HUES48 (cell line): ENCODE measurements around the gene NCSTN.
A peak's percentile ranks its signal among the peaks of the same experiment; 100 is the strongest.

ENCODE experiments used
- H3K27ac ChIP-seq: one replicate; pipeline ENCODE4 v1.7.0; 2013; ENCODE audit warnings: low read depth, low read length, inconsistent platforms
- H3K27me3 ChIP-seq: 2 replicates; pipeline ENCODE4 v1.6.1; 2013; ENCODE audit warnings: mild to moderate bottlenecking, low read length; ENCODE audit not compliant: control insufficient read depth, insufficient read depth
- H3K36me3 ChIP-seq: 2 replicates; pipeline ENCODE4 v1.6.1; 2013; ENCODE audit warnings: low read length; ENCODE audit not compliant: control insufficient read depth, insufficient read depth
- H3K4me1 ChIP-seq: 2 replicates; pipeline ENCODE4 v1.6.1; 2013; ENCODE audit warnings: mild to moderate bottlenecking, low read length; ENCODE audit not compliant: control insufficient read depth, insufficient read depth
- H3K4me3 ChIP-seq: 2 replicates; pipeline ENCODE4 v1.5.1; 2013; ENCODE audit warnings: mild to moderate bottlenecking, low read depth, low read length
- H3K9ac ChIP-seq: 2 replicates; pipeline ENCODE4 v1.6.1; 2013; ENCODE audit warnings: mild to moderate bottlenecking, low read depth, low read length, moderate library complexity
- H3K9me3 ChIP-seq: 2 replicates; pipeline ENCODE4 v1.6.1; 2013; ENCODE audit warnings: low read length; ENCODE audit not compliant: control insufficient read depth, insufficient read depth

The NCSTN gene

GRCh38 chr1:160346958-160347357, 3.8 kb downstream of the NCSTN start:
- H3K4me3 ChIP-seq: no peak overlapping the region
- no peak overlapping the region for H3K27ac ChIP-seq

GRCh38 chr1:160351629-160352028, 8.4 kb downstream of the NCSTN start:
- H3K27me3 ChIP-seq: no peaks in the 10 kb centered on the region
- H3K9ac ChIP-seq: no peak overlapping the region
- H3K36me3 ChIP-seq: peaks cover 96% of the 10 kb centered on the region
- H3K27ac ChIP-seq: no peak overlapping the region
- no peaks in the 10 kb centered on the region for H3K4me1 ChIP-seq
- H3K9me3 ChIP-seq: no peaks in the 10 kb centered on the region
- H3K4me3 ChIP-seq: no peak overlapping the region

More at GRCh38 chr1:160346958-160347357, 3.8 kb downstream of the NCSTN start:
- H3K9ac ChIP-seq: no peak overlapping the region
- no peaks in the 10 kb centered on the region for H3K9me3 ChIP-seq
- 0 out of 2 replicates have a peak, but pooled peaks cover under 1% of the 10 kb centered on the region for H3K4me1 ChIP-seq
- no peaks in the 10 kb centered on the region for H3K27me3 ChIP-seq
- peaks cover 69% of the 10 kb centered on the region for H3K36me3 ChIP-seq

- H3K4me1 ChIP-seq: no peaks in the 10 kb centered on the region
- no peak overlapping the region for H3K4me3 ChIP-seq
- H3K36me3 ChIP-seq: peaks cover 96% of the 10 kb centered on the region
- H3K9me3 ChIP-seq: no peaks in the 10 kb centered on the region
- no peak overlapping the region for H3K27ac ChIP-seq
- no peak overlapping the region for H3K9ac ChIP-seq
- H3K27me3 ChIP-seq: no peaks in the 10 kb centered on the region
Measured at GRCh38 chr1:160352555-160352954, 9.4 kb downstream of the NCSTN start.

- peaks cover 97% of the 10 kb centered on the region for H3K36me3 ChIP-seq
Measured at GRCh38 chr1:160353223-160353622, 10.0 kb downstream of the NCSTN start.

GRCh38 chr1:160354388-160354985, 11.3 kb downstream of the NCSTN start:
- Histone ChIP-seq H3K36me3 (peaks cover 95% of the 10 kb centered on the region), H3K27ac (no peak overlapping the region), H3K27me3 (no peaks in the 10 kb centered on the region), H3K4me1 (no peaks in the 10 kb centered on the region), H3K9ac (no peak overlapping the region), H3K4me3 (no peak overlapping the region), H3K9me3 (no peaks in the 10 kb centered on the region)

More at GRCh38 chr1:160353223-160353622, 10.0 kb downstream of the NCSTN start:
- no peak overlapping the region for H3K27ac ChIP-seq
- no peaks in the 10 kb centered on the region for H3K9me3 ChIP-seq
- H3K27me3 ChIP-seq: no peaks in the 10 kb centered on the region
- no peak overlapping the region for H3K9ac ChIP-seq
- H3K4me1 ChIP-seq: no peaks in the 10 kb centered on the region
- H3K4me3 ChIP-seq: no peak overlapping the region

- Histone ChIP-seq H3K27ac (no peak overlapping the region), H3K4me3 (no peak overlapping the region), H3K36me3 (peaks cover 82% of the 10 kb centered on the region)
Measured at GRCh38 chr1:160357286-160358002, 14.3 kb downstream of the NCSTN start.

GRCh38 chr1:160358073-160358472, 14.9 kb downstream of the NCSTN start:
- H3K27ac ChIP-seq: no peak overlapping the region
- no peaks in the 10 kb centered on the region for H3K9me3 ChIP-seq
- peaks cover 75% of the 10 kb centered on the region for H3K36me3 ChIP-seq
- no peak overlapping the region for H3K4me3 ChIP-seq
- peaks cover 13% of the 10 kb centered on the region for H3K4me1 ChIP-seq
- no peak overlapping the region for H3K9ac ChIP-seq
- H3K27me3 ChIP-seq: no peaks in the 10 kb centered on the region

More at GRCh38 chr1:160357286-160358002, 14.3 kb downstream of the NCSTN start:
- H3K9me3 ChIP-seq: no peaks in the 10 kb centered on the region
- H3K9ac ChIP-seq: no peak overlapping the region
- H3K4me1 ChIP-seq: peaks cover 7% of the 10 kb centered on the region; the same call in 1 of the 2 replicates
- no peaks in the 10 kb centered on the region for H3K27me3 ChIP-seq

- peaks cover 22% of the 10 kb centered on the region for H3K4me1 ChIP-seq
- H3K27ac ChIP-seq: no peak overlapping the region
- no peaks in the 10 kb centered on the region for H3K27me3 ChIP-seq
- no peaks in the 10 kb centered on the region for H3K9me3 ChIP-seq
- H3K36me3 ChIP-seq: peaks cover 61% of the 10 kb centered on the region
- no peak overlapping the region for H3K4me3 ChIP-seq
- H3K9ac ChIP-seq: no peak overlapping the region
Measured at GRCh38 chr1:160359559-160360226, 16.5 kb downstream of the NCSTN start.

GRCh38 chr1:160360227-160360695, 17.1 kb downstream of the NCSTN start:
- Histone ChIP-seq H3K4me1 (peaks cover 22% of the 10 kb centered on the region), H3K27me3 (no peaks in the 10 kb centered on the region), H3K27ac (no peak overlapping the region), H3K9me3 (no peaks in the 10 kb centered on the region), H3K9ac (no peak overlapping the region), H3K4me3 (no peak overlapping the region), H3K36me3 (peaks cover 55% of the 10 kb centered on the region)

GRCh38 chr1:160361199-160361598, 18.0 kb downstream of the NCSTN start:
- Histone ChIP-seq H3K36me3 (peaks cover 46% of the 10 kb centered on the region), H3K4me3 (no peak overlapping the region), H3K9me3 (no peaks in the 10 kb centered on the region), H3K27ac (no peak overlapping the region), H3K4me1 (peaks cover 22% of the 10 kb centered on the region), H3K9ac (no peak overlapping the region), H3K27me3 (no peaks in the 10 kb centered on the region)

GRCh38 chr1:160361814-160362167, 18.6 kb downstream of the NCSTN start:
- Histone ChIP-seq H3K9me3 (no peaks in the 10 kb centered on the region), H3K9ac (no peak overlapping the region), H3K4me1 (peaks cover 22% of the 10 kb centered on the region), H3K4me3 (no peak overlapping the region), H3K27ac (peak overlapping the region; percentile 61), H3K36me3 (peaks cover 40% of the 10 kb centered on the region), H3K27me3 (no peaks in the 10 kb centered on the region)
